RWPE2 (cell line): ENCODE data around the gene MUC20.
"Not testable (repeated sequence)": the region's sequence is repeated elsewhere in the genome, so short reads cannot be mapped to it uniquely, and the experiment has no call there.

Experiments
- ATAC-seq: fragments of 200-7000 bp; cut with Tn5 transposase; 3 replicates; pipeline ENCODE4 v1.9.1; 2021; ENCODE audit warnings: low read depth
- DNase-seq: peaks from one replicate; pipeline ENCODE4 v3.0.0-alpha.2; 2020; ENCODE audit warnings: low spot score
- H3K27ac ChIP-seq: fragments of 450-650 bp; 2 replicates; pipeline ENCODE4 v1.5.1; 2017; ENCODE audit warnings: mild to moderate bottlenecking; ENCODE audit not compliant: poor library complexity, severe bottlenecking
- H3K27me3 ChIP-seq: fragments of 250-450 bp; sonication (Bioruptor Pico); 2 replicates; pipeline ENCODE4 v1.5.1; 2021; ENCODE audit warnings: mild to moderate bottlenecking, moderate library complexity; ENCODE audit not compliant: insufficient read depth, poor library complexity, severe bottlenecking
- H3K36me3 ChIP-seq: fragments of 250-450 bp; sonication (Bioruptor Pico); 2 replicates; pipeline ENCODE4 v1.5.1; 2020; ENCODE audit warnings: low read depth, mild to moderate bottlenecking, moderate library complexity
- H3K4me1 ChIP-seq: fragments of 250-450 bp; sonication (Bioruptor Pico); 2 replicates; pipeline ENCODE4 v1.5.1; 2021; ENCODE audit warnings: mild to moderate bottlenecking, moderate library complexity; ENCODE audit not compliant: insufficient read depth, poor library complexity, severe bottlenecking
- H3K4me3 ChIP-seq: fragments of 250-450 bp; sonication (Bioruptor Pico); 2 replicates; pipeline ENCODE4 v1.5.1; 2021; ENCODE audit warnings: mild to moderate bottlenecking, moderate library complexity; ENCODE audit not compliant: severe bottlenecking
- H3K9me3 ChIP-seq: fragments of 250-450 bp; sonication (Bioruptor Pico); 2 replicates; pipeline ENCODE4 v1.5.1; 2021; ENCODE audit warnings: mild to moderate bottlenecking, moderate library complexity; ENCODE audit not compliant: severe bottlenecking
- CTCF ChIP-seq: fragments of 450-650 bp; IDR thresholded peaks from one replicate; pipeline ENCODE4 v1.5.1; 2017; ENCODE audit warnings: mild to moderate bottlenecking, moderate library complexity; ENCODE audit not compliant: poor library complexity, severe bottlenecking

Gene MUC20

GRCh38 chr3:195705081-195705991 is 15.4 kb upstream of the MUC20 start:
- Histone ChIP-seq H3K27me3 (no peaks in the 10 kb centered on the region), H3K4me1 (no peaks in the 10 kb centered on the region), H3K27ac (no peak overlapping the region), H3K4me3 (no peak overlapping the region), H3K36me3 (no peaks in the 10 kb centered on the region), H3K9me3 (no peaks in the 10 kb centered on the region)
- ATAC-seq: no peak
- DNase-seq: no peak
- no peak for TF ChIP-seq CTCF

DNA sequence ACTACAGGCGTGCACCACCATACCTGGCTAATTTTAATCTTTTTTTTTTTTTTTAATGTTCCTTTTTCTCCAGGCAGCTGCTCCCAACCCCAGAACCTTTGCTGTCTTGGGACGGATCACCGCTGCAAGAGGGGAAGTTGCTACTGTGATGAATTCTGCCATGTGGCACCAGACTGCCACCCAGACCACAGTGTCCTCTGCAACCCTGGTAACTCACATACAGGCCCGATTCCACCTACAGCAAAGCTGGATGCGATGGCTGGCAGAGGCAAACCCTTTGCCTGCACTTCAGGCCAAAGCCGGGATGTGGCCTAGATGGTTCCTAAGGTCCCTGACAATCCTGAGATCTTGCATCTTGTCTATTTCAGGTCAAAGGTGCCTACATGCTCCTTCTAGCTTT is 12.7 kb upstream of the MUC20 start:
- TF ChIP-seq CTCF: no peak
- Histone ChIP-seq H3K4me3 (no peak overlapping the region), H3K27me3 (no peaks in the 10 kb centered on the region), H3K36me3 (no peaks in the 10 kb centered on the region), H3K27ac (no peak overlapping the region), H3K9me3 (peaks cover 2% of the 10 kb centered on the region), H3K4me1 (no peaks in the 10 kb centered on the region)
- ATAC-seq: no peak
- no peak for DNase-seq

GRCh38 chr3:195708626-195709481 is 11.9 kb upstream of the MUC20 start:
- ATAC-seq: no peak

DNA sequence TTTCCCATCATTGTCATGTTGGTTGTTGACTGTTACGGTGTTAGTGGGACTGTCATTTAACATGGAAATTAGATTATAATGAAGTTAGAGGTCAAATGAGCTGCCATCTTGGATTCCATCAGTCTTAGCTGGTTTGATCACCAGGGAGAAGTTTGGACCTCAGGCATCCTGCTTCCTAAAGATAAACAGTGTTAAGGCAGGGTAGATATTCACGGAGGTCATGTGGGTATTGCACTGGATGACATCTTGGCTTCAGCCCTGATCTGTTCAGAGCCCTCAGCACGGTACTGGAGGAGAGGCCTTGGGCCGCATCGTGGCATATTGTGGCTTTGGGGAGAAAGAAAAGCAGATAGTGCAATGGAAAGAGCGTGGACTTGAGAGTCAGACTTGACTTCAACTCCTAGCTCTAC is 11.1 kb upstream of the MUC20 start:
- no peak overlapping the region for H3K4me3 ChIP-seq
- DNase-seq: no peak
- no peak for ATAC-seq
- H3K36me3 ChIP-seq: no peaks in the 10 kb centered on the region
- H3K9me3 ChIP-seq: peaks cover 2% of the 10 kb centered on the region
- H3K4me1 ChIP-seq: no peaks in the 10 kb centered on the region
- no peak overlapping the region for H3K27ac ChIP-seq
- H3K27me3 ChIP-seq: peaks cover 2% of the 10 kb centered on the region
- TF ChIP-seq CTCF: no peak

More at GRCh38 chr3:195708626-195709481, 11.9 kb upstream of the MUC20 start:
- H3K9me3 ChIP-seq: peaks cover 2% of the 10 kb centered on the region
- H3K4me1 ChIP-seq: no peaks in the 10 kb centered on the region
- H3K27me3 ChIP-seq: no peaks in the 10 kb centered on the region
- H3K27ac ChIP-seq: no peak overlapping the region
- no peak for DNase-seq
- no peak overlapping the region for H3K4me3 ChIP-seq
- no peak for TF ChIP-seq CTCF
- no peaks in the 10 kb centered on the region for H3K36me3 ChIP-seq

GRCh38 chr3:195710126-195710905 is 10.5 kb upstream of the MUC20 start:
- not testable (repeated sequence) for H3K9me3 ChIP-seq, H3K4me1 ChIP-seq, H3K4me3 ChIP-seq, DNase-seq, ATAC-seq, H3K27me3 ChIP-seq, H3K36me3 ChIP-seq, H3K27ac ChIP-seq

DNA sequence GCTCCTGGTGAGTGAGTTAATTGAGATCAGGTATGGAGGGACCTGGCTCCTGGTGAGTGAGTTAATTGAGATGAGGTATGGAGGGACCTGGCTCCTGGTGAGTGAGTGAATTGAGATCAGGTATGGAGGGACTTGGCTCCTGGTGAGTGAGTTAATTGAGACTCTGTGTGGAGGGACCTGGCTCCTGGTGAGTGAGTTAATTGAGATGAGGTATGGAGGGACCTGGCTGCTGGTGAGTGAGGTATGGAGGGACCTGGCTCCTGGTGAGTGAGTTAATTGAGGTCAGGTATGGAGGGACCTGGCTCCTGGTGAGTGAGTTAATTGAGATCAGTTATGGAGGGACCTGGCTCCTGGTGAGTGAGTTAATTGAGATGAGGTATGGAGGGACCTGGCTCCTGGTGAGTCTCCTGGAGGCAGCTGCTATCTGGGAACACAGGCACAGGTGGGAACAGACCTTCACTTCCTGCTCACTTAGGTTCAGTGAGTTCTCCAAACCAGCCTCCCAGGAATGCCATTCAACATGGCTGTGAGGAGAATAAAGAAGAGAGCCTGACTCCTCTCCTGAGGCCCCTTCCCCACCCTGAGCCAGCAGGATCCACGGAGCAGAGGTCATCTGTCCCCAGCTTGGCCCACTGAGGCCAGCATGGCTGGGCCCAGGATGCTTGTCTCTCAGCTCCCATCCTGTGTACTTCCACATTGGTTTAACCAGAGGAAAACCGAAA is 9.5 kb upstream of the MUC20 start:
- H3K27ac ChIP-seq, DNase-seq, H3K4me3 ChIP-seq, H3K9me3 ChIP-seq, H3K27me3 ChIP-seq, H3K36me3 ChIP-seq, H3K4me1 ChIP-seq: not testable (repeated sequence)
- peak; percentile 10; the same call in 1 of the 3 replicates for ATAC-seq
